Stimulated activated CD4-positive, alpha-beta T cell treated with anti-CD3 and anti-CD28 coated beads, Interleukin-1b, Interleukin-23, amount 100 ng/mL, for 4 hours (primary cell): ENCODE data around the gene WWOX.

Experiments used
- DNase-seq, 2 donors: peaks; one replicate each; pipeline ENCODE4 v3.0.0-alpha.2; 2020; ENCODE audit warnings: low read depth in 2 of 2

The WWOX gene

DNA sequence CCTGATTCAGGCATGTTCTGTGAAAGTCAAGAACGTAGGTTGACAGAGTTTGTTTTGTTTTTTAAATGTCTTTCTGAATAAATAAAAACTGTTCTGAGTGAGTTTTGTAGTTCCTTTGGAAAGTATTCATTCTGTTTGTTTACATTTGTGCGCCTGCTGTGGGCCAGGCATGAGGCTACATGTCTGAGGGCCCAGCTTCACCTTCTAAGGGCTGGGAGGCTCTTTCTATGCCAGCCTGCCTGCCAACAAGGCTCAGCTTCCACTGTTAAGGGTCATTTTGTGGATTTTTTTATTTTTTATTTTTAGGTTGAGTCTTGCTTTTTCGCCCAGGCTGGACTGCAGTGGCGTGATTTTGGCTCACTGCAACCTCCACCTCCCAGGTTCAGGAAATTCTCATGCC, 6.1 kb downstream of the WWOX start:
- DNase-seq, result no peak

DNA sequence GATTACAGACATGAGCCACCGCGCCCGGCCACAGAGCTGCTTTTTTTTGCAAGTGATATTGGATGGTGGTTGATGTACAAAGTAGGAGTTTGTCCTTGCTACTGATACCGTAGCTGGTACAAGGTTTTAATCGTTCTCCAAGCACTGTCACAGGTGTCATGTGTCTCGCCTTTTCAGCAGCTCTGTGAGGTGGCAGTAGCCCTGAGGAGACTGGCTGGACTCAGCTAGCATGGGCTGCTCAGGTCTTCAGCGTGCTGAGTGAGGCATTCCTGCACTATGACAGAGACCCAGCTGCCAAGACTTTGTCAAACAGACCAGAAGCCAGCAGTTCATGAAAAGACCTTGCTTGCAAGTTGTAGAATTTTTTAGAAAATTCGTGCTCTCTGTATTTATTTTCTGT, 7.2 kb downstream of the WWOX start:
- DNase-seq, result no peak

DNA sequence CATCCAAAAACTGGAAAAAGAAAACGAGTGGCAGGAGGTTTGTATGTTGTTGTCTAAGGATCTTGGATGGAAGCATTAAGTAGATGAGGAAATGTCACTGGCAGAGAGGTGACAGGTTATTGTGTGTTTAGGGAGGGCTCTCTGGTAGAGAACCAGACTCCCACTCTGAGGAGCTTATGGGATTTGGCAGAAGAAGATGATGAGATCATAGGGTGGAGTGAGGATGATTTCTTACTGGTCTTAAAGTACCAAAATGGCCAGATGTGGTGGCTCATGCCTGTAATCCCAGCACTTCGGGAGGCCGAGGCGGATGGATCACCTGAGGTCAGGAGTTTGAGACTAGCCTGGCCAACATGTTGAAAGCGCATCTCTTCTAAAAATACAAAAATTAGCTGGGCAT, 9.0 kb downstream of the WWOX start:
- no peak for DNase-seq

DNA sequence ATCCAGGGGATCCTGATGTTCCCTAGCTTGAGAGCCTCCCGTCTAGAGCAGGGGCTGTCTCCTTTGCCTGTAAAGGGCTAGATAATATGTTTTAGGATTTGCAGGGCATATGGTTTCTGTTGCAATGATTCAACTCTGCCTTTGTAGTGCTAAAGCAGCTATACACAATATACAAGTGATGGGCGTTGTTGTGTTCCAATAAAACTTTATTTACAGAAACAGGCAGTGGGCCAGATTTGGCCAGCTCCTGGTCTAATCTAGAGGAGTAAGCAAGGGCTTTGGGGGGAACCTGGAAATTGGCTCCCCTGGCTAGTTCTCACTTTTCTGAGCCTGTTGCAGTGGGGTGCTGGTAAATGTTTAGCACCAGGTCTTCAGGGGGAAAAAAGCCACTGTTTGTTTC, 13.8 kb downstream of the WWOX start:
- DNase-seq, result no peak

DNA sequence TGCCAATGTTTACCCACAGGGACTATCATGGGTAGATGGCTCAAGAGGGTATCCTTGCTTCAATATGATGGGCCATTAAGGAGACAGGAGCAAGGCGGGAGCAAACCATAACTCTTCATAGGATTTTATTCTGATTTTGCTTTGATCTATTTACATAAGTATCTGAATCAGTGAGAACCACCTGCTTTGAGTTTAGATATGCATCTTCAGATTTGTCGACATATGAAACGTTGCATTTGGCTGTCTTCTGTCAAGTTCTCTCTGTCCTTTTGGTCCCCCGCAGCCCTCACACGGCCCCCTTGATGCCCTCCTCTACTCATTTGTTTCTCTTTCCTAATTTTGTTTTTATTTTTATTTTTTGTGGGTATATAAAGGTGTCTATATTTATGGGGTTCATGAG, 16.2 kb downstream of the WWOX start:
- DNase-seq, result no peak

DNA sequence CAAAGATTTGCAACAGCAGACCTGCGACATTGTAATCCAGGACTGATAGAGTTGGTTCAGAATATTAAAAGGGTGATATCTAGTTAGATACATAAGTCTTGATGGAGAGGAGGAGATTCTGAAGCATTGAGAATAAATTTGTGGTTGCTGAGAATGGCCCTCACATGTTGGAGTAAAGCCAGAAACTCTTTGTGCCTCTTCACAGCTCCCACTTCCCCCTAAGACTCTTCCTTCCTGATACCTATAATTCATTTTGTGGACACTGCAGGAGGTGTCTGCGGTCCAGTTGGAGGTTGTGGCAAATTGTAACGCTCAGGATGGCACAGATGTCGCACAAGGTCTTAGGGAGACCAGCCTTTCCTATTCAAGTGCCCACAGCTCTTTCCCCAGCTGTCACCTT, 17.5 kb downstream of the WWOX start:
- DNase-seq, result no peak

DNA sequence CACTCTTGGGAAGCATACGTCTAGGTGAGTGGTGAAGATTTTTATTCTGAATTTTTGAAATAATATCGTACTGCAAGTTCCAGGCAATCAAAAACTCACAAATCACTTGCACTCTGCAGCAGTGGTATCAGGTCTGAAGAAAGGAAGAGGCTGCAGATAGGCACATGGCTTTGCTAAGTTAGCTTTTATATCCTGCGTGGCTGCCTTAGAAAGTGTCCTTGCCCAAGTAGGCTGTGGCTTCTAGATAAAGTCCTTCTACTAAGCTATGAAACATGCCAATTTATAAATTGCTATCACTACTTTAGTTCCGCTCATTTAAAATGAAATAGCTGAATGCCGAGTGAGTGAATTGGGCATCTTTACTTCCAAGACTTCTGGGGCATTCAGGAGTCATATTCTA, 17.9 kb downstream of the WWOX start:
- DNase-seq, result no peak

DNA sequence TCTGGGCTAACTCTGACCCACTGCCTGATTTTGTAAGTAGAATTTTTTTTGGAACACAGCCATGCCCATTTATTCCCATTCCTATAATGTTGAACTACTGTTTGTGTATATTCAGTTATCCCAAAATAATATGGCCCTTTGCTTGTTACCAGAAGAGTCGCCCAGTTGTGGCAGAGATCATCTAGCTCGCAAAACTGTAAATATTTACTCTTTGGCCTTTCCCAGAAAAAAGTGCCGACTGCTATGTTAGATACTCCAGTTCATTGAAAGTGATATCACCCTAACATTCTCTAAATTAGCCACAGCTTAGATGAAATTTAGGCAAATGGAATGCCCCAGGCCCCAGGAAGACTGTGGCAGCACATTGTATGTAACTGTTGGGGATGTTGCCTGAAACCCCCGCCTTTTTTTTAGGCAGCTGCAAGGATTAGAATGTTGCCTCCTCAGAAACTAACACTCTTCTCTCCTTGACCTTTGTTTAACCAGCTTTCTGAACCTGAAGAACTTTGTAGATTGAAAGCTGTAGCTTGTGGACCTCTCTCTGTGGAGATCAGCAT, 19.1 kb downstream of the WWOX start:
- DNase-seq, result no peak

DNA sequence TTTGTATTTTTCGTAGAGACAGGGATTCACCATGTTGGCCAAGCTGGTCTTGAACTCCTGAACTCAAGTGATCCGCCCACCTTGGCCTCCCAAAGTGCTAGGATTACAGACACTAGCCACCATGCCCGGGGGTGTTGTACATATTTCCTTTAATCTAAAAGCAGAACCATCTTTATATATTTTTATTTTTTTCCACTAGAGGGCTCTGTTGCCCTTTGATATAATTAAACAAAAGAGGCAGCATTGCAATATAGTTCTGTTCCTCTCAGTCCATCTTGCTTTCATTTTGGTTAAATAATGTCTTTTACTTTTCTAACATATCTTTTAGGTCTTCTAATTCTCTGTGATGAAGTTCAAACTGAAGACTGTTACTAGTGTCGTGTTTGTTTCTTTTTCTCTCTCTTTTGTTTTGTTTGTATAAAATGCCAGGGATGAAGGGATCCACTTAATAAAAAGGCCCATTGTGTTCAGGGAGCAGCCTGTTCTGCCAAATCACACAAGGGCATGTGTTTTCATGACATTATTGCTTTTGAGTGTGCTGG, 23.4 kb downstream of the WWOX start:
- DNase-seq, result no peak

DNA sequence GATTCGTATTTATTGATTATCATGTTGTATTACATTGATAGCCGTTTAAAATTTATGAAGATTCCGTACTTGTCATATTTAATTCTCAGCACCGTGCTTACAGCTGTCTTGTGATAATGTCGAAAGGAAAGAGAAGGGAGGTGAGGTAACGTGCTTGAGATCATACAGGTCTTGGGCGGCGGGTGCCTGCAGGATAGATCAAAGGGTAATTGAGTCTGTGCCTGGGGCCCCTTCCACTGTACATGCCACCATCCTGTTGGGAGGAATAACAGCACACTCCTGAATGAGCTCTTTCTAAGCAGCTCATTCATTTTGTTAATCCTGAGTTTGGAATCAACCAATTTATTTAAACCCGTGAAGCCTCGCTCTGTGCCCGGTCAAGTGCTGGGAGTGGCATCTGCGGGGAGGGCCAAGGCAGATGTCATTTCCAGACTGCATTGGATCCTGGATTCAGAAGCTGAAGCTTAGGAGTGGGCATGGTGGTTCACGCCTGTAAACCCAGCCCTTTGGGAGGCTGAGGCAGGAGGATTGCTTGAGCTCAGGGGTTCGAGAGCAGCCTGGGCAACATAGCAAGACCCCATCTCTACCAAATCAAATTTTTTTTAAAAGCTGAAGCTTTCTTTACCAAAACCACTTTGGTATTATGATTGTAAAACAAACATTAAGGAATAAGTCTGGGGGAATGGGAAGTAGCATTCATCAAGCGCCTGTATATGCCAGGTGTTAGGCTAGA, 25.8 kb downstream of the WWOX start:
- DNase-seq, result no peak

DNA sequence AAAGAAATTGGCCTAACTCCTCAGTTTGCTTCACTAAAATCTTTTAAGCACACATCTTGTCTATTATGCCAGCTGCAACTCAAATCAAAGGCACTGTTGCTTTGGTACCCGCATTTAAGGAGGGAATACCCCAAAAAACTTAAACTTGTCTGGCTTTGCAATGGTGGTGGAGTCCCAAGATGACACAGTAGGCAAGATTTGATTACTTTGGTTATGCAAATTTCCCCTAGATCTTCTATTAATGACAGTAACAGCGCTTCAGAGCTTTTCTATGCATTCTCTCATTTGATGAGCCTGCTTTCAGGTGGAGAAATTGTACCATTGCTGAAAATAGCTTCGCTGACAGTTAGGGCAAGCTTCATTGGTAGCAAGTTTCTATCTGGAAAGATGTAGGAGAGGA, 27.2 kb downstream of the WWOX start:
- no peak for DNase-seq

DNA sequence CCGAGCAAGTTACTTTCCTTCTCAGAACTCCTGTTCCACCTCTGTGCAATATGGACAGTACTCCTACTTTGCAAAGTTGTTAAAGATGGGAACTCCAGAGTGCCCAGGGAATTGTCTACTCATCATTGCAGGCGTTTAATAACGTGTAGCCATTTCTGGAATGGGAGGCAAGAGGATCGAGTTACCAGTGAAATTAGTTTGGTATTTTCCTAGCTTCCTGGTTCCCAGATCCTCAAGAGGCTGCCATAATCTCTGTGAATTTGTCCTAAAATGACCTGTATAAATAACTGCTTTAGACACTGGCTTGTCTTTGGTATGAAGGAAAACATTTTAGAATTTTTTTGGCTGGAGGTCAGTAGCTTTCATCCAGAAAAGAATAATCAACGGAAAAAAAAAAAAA, 27.7 kb downstream of the WWOX start:
- DNase-seq, result no peak

DNA sequence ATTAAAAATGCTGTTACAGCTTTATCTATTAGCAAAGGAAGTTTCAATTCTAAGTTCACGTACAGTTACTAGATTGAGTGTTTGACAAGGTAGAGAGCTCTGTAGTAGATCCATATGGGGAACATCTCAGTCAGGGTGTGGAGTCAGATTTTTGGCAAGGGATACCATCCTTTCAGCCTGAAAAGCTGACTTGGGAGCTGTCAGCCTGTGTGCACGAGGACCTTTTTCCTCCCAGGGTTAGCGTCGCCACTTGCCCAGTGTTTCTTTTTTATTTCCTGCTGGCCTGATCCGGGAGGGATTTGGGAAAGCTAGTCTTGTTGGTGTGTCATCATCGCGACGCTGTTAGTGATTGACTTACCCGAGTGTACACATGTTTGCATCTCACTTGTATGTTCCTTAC, 29.5 kb downstream of the WWOX start:
- DNase-seq, result no peak

DNA sequence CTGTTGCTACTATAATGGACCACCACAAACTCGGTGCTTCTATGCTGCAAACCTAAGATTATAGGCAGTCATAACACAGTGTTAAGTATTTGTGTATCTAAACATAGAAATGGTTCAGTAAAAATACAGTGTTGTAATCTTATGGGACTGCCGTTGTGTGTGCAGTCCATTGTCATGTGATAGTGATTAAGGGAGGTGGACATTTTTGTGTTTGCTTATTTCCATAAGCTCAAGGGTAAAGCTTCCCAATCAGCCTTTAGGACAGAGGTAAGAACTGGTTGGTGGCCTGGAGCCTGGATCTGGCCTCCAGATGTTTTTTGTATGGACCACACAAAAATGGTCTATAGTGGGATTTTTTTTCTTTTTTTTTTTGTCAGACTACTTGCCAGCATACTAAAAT, 29.9 kb downstream of the WWOX start:
- no peak for DNase-seq

DNA sequence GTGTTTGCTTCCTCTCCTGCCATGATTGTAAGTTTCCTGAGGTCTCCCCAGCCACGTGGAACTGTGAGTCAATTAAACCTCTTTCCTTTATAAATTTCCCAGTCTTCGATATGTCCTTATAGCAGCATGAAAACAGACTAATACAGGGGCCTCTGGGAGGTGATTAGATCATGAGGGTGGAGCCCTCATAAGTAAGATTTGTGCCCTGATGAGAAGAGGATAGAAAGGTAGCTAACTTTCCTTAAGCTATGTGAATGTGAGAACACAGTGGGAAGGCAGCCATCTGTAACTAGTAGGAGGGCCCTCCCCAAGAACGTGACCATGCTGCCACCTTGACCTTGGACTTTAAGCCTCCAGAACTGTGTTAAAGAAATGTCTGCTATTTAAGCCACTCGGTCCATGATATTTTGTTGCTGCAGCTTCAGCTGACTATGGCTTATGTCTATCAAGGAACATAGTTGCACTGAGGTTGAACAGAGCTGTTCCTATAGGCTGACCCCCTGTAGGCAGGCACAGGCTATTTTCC, 30.7 kb downstream of the WWOX start:
- no peak for DNase-seq

DNA sequence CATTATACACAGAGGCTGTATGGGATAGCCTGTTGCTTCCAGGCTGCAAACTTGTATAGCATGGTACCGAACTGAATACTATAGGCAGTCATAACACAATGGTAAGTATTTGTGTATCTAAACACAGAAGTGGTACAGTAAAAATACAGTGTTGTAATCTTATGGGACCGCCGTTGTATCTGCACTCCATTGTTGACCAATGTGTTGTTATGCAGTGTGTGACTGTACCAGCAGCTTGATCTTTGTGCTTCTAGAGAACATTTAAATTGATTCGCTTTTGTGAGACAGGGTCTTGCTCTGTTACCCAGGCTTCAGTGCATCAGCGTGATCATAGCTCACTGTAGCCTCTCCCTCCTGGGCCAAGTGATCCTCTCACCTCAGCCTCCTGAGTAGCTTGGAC, 31.5 kb downstream of the WWOX start:
- DNase-seq, result no peak

DNA sequence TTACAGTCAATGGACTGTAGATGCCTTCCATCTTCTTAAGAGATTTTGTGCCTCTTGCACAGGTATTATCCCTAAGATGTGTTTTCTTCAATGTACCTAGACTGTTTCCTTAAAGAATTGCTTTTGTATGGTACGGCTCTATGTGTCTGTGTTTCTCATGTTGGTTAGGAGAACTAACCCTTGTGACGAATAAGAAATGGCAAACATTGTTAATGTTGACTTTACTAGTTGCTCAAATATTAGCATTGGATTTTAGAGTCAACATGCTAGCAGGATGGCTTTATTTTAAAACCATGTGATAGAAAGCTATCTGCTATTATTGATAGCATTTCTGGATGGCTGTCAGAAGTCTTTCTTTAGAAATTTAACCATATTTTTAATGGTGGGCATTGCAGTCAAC, 34.5 kb downstream of the WWOX start:
- DNase-seq, result no peak

DNA sequence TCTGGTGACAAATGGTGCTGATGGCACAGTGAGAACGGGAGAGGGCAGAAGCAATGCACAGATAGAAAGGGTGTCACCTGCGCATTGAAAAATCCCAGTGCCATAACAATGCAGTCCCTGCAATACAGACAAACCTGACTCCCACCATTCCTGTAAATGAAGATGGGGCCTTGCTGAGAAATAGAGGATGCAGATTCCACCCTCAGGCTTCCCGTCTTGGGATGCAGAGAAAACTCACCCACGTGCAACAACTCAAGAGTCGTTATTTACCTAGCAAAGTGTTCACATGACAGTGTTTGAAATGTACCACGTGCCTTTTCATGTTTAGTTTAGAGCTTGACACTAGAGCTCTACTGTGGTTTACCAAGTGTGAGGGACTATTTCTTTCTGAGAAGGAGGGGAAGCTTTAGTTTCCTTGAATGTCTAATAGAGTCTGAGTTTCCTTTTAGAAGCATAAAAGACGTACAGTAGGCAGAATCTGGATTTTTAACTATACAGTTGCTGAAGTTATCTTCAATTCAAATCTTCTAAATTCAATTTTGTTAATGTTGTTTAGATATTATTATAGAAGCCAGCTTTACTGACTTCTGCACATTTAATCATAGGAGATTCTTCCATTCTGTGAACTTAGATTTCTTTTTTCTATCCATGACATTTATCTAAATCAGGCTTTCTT, 35.6 kb downstream of the WWOX start:
- DNase-seq, result no peak

DNA sequence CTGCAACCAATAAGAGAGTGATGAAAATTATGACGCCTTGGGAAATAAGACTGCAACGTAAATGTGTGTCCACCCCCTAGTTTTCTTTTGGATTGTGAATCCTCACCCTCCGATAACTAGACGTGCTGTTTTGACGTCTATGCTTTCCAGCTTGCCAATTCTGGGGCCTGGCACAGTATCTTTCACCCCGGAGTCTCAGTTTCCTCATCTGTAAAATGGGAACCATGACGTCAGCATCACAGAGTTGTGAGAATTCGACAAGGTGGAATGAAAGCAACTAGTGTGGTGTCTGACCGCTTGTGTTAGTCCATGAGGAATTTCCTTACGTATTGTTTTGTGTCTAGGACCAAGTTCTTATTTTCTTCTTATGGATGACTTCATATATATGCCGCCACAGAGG, 37.7 kb downstream of the WWOX start:
- DNase-seq, result no peak

DNA sequence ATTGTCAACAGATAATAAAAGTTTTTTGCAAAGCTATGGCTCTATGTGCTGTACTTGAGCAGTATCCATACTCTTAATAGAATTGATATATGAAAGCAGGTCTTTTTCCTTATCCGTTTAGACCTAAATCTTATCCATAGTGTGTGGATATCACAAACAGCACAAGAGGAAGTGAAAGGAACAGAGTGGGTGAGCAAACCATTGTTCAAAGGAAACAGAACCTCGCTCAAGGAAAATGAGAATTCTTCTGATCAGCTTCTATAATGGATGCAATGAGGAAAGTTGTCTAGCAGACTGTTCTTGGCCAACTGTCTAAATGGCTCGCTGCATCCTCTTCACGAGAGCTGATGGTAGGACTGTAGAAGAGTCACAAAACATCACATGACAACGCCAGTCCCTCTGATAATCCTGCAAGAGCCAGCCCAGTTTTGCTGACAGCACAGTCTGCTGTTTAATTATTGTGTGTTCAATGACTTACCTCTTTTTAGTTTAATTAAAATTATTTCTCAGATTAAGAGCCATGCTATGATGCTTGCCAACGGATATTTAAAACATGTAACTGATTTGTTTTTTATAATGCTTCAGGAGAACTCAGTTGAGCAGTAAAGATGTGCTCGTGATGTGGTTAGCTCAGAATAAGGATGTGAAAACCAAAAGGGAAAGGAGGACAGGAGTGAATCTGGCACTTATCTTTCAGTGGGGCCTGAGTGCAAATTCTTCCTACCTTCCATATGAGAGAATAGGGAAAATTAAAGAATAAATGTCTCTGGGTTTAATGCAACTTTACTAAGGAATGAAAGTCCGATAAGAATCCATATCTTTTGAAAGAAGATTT, 38.5 kb downstream of the WWOX start:
- no peak for DNase-seq

DNA sequence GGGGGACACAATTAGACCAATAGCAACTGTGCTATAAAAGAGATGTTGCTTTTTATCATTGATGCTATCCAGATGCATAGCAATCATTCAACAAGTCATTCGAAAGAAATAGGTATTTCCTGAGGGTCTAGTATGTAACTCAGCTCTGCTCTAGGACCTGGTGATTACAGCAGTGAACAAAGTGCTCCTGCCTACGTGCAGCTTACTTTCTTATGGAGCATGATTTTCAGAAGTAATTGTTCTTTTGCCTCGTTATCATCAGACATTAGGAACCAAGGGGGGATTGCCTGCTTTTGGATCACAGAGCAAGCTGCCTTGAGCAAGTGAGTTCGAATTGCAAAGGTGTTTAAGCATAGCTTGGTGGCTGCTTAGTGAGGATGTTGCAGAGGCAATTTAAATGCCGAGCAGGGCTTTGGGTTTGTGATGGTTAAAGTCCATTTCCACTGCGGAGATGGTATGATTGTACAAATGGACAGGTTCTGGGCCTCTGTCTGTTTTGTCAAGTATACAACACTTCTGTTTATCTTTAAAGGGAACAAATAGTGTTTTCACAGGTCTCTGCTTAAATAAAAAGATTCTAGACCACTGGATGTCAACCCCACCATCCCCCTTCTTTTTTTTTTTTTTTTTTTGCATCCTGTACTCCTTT, 41.5 kb downstream of the WWOX start:
- DNase-seq, result no peak

DNA sequence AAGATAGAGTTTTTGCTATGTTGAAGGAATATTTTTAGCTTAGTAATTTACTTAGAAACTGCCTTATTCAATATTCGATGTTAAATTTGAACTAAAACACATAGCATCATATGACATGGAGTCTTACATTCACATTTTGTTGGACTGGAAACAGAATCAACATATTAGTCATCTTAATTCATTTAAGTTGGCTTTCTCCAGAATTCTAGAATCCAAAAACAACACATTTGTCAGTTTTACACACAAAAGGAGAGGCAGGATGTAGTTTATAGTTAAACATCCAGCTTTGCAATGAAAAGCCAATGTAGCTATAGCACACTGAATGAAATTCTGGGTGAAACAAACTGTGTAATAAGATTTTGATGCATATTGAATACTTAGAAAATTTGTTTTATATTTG, 43.3 kb downstream of the WWOX start:
- DNase-seq, result no peak
